LNCAP (cell line): ENCODE measurements around the gene SPTBN2.

Experiments
- CTCF ChIP-seq: fragments of 450-650 bp; IDR thresholded peaks from 2 replicates; pipeline ENCODE4 v1.5.1; 2017; ENCODE audit warnings: mild to moderate bottlenecking

Gene SPTBN2

GRCh38 chr11:66706989-66707388 is 22.0 kb downstream of the SPTBN2 start:
- no peak for TF ChIP-seq CTCF

- TF ChIP-seq CTCF: no peak
Observed at GRCh38 chr11:66705587-66706335, 23.3 kb downstream of the SPTBN2 start.

GRCh38 chr11:66704659-66705360 is 24.2 kb downstream of the SPTBN2 start:
- TF ChIP-seq CTCF: no peak

GRCh38 chr11:66701432-66702240 is 27.4 kb downstream of the SPTBN2 start:
- no peak for TF ChIP-seq CTCF

GRCh38 chr11:66700742-66701141 is 28.3 kb downstream of the SPTBN2 start:
- no peak for TF ChIP-seq CTCF

- TF ChIP-seq CTCF: no peak
Observed at GRCh38 chr11:66700337-66700736, 28.7 kb downstream of the SPTBN2 start.

GRCh38 chr11:66698491-66698890 is 30.5 kb downstream of the SPTBN2 start:
- no peak for TF ChIP-seq CTCF
